Smooth muscle cell (in vitro differentiated cells): ENCODE results near the gene DMRTC2. TPM values are rescaled to one million over a fixed set of nuclear protein-coding genes. Genes with fewer than 3 reads are reported as not detected.

ENCODE experiments used
- DNase-seq: peaks from one replicate; lab custom pipeline; 2025; ENCODE audit not compliant: unreplicated experiment; lab: John Stamatoyannopoulos, UW
- H2AFZ ChIP-seq: fragments of 200-600 bp; sonication (generic); 2 replicates; pipeline ENCODE4 v1.6.0; 2016; ENCODE audit warnings: antibody characterized with exemption, low read depth, mild to moderate bottlenecking
- H3F3A ChIP-seq: fragments of 200-600 bp; sonication (generic); 2 replicates; pipeline ENCODE4 v1.6.0; 2017; ENCODE audit warnings: antibody characterized with exemption, low read depth
- H3K27ac ChIP-seq: fragments of 200-600 bp; sonication (generic); 2 replicates; pipeline ENCODE4 v1.5.1; 2016; ENCODE audit warnings: low read depth, mild to moderate bottlenecking
- H3K27me3 ChIP-seq: fragments of 200-600 bp; sonication (generic); 2 replicates; pipeline ENCODE4 v1.6.1; 2016; ENCODE audit warnings: low read depth, mild to moderate bottlenecking
- H3K36me3 ChIP-seq: fragments of 200-600 bp; sonication (generic); 2 replicates; pipeline ENCODE4 v1.5.1; 2016; ENCODE audit warnings: low read depth
- H3K4me1 ChIP-seq: fragments of 200-600 bp; sonication (generic); 2 replicates; pipeline ENCODE4 v1.5.1; 2016; ENCODE audit warnings: low read depth
- H3K4me2 ChIP-seq: fragments of 200-600 bp; sonication (generic); 2 replicates; pipeline ENCODE4 v1.6.0; 2016; ENCODE audit warnings: mild to moderate bottlenecking
- H3K4me3 ChIP-seq: fragments of 200-600 bp; sonication (generic); 2 replicates; pipeline ENCODE4 v1.5.1; 2016; ENCODE audit warnings: mild to moderate bottlenecking
- H3K79me2 ChIP-seq: fragments of 200-600 bp; sonication (generic); 2 replicates; pipeline ENCODE4 v1.6.0; 2016; ENCODE audit warnings: low read depth, mild to moderate bottlenecking
- H3K9ac ChIP-seq: fragments of 200-600 bp; sonication (generic); 2 replicates; pipeline ENCODE4 v1.6.0; 2016; ENCODE audit warnings: low read depth
- H3K9me3 ChIP-seq: fragments of 200-600 bp; sonication (generic); replicated peaks from 2 replicates; pipeline ENCODE4 v1.5.1; 2016; ENCODE audit warnings: low read depth
- H4K20me1 ChIP-seq: fragments of 200-600 bp; sonication (generic); 2 replicates; pipeline ENCODE4 v1.6.0; 2016; ENCODE audit warnings: low read depth
- WGBS: methylation state at CpG from one replicate; pipeline ENCODE4 v1.1.7; 2016; ENCODE audit warnings: low lambda C conversion rate; 5-methylcytosine and 5-hydroxymethylcytosine counted together
- polyA plus RNA-seq: library from polyadenylated mRNA; unstranded; fragments of >200 nt; fragmentation: Nextera tagmentation; extraction: Ambion mirVana; gene quantifications from 2 replicates; pipeline ENCODE4 v1.2.1, GENCODE V29; 2016
- total RNA-seq: library from RNA; depleted of rRNA; stranded (reverse); fragments of >200 nt; gene quantifications from 2 replicates; pipeline ENCODE4 v1.2.3, GENCODE V29; 2014
- TF ChIP-seq, protein P1 (sequence below): fragments of 200-600 bp; sonication (generic); IDR thresholded peaks from 2 replicates; pipeline ENCODE4 v1.5.1; 2017; ENCODE audit warnings: borderline replicate concordance, mild to moderate bottlenecking, antibody characterized with exemption; ENCODE audit not compliant: insufficient read depth, poor library complexity, severe bottlenecking

DMRTC2 gene
- total and polyA plus RNA-seq, 2 experiments from 2014 or later = not detected

- TF ChIP-seq, protein P1, sequence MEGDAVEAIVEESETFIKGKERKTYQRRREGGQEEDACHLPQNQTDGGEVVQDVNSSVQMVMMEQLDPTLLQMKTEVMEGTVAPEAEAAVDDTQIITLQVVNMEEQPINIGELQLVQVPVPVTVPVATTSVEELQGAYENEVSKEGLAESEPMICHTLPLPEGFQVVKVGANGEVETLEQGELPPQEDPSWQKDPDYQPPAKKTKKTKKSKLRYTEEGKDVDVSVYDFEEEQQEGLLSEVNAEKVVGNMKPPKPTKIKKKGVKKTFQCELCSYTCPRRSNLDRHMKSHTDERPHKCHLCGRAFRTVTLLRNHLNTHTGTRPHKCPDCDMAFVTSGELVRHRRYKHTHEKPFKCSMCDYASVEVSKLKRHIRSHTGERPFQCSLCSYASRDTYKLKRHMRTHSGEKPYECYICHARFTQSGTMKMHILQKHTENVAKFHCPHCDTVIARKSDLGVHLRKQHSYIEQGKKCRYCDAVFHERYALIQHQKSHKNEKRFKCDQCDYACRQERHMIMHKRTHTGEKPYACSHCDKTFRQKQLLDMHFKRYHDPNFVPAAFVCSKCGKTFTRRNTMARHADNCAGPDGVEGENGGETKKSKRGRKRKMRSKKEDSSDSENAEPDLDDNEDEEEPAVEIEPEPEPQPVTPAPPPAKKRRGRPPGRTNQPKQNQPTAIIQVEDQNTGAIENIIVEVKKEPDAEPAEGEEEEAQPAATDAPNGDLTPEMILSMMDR = peak; percentile 47
- peak within 1 kb of the TSS; percentile 91 for H3K27ac ChIP-seq
- peaks cover 44% of the 10 kb centered on the region for H4K20me1 ChIP-seq
- peaks cover 5% of the 10 kb centered on the region for H3F3A ChIP-seq
- H3K27me3 ChIP-seq = no peaks in the 10 kb centered on the region
- peak within 1 kb of the TSS; percentile 99 for H3K9ac ChIP-seq
- WGBS = 0% methylated on average over 66 of the region's 76 CpGs
- H3K36me3 ChIP-seq = peaks cover 5% of the 10 kb centered on the region
- H3K4me2 ChIP-seq = peak within 1 kb of the TSS; percentile 88
- H3K4me1 ChIP-seq = peaks cover 21% of the 10 kb centered on the region
- H3K9me3 ChIP-seq = no peaks in the 10 kb centered on the region
- H3K4me3 ChIP-seq = peak within 1 kb of the TSS; percentile 69
- H3K79me2 ChIP-seq = peaks cover 48% of the 10 kb centered on the region
- DNase-seq = peak; percentile 97
- H2AFZ ChIP-seq = peak within 1 kb of the TSS; percentile 82
These were observed 15.0 kb downstream of the DMRTC2 start, which contains the start of gene RPS19 for GRCh38 chr19:41859618-41860418. Gene RPS19, plus strand, starts transcription at chr19:41860255. Its CDS starts 520 bp downstream, at chr19:41860775.

- H3K79me2 ChIP-seq = peaks cover 55% of the 10 kb centered on the region
- no peaks in the 10 kb centered on the region for H3K27me3 ChIP-seq
- peaks cover 5% of the 10 kb centered on the region for H3K36me3 ChIP-seq
- peak overlapping the region; percentile 91 for H3K27ac ChIP-seq
- peak overlapping the region; percentile 99 for H3K9ac ChIP-seq
- H3K9me3 ChIP-seq = no peaks in the 10 kb centered on the region
- peaks cover 52% of the 10 kb centered on the region for H4K20me1 ChIP-seq
- no peak overlapping the region for H2AFZ ChIP-seq
- H3K4me3 ChIP-seq = peak overlapping the region; percentile 69
- H3F3A ChIP-seq = peaks cover 5% of the 10 kb centered on the region
- H3K4me1 ChIP-seq = peaks cover 21% of the 10 kb centered on the region
- TF ChIP-seq, protein P1 = no peak
- 1% methylated on average over 32 of the region's 45 CpGs for WGBS
- peak overlapping the region; percentile 88 for H3K4me2 ChIP-seq
- DNase-seq = no peak
These were observed 15.7 kb downstream of the DMRTC2 start for GRCh38 chr19:41860419-41861115.

DNA sequence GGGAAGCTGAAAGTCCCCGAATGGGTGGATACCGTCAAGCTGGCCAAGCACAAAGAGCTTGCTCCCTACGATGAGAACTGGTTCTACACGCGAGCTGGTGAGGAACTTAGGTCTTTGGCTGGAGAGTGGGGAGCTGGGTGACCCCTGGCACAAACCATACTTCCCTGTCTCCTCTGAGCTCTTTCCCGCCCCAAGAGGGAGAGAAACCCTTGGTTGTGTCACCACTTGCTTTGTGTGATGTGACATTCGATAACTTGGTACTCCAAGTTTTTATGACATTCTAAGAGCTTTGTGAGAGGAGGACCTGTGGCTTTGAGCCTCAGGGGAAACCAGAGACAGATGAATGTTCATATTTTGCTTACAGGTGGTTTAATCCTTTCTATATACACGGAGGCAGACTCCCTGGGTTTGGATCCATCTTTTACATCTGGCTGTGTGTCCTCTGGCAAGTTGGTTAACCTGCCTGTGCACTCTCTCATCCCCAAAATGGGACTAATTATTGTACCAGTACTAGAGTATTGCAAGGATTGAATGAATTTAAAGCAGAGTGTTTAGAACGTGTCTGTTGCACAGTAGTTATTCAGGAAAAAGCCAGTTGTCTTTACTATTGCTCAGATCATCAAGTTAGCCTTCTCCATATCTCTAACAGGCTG, 16.4 kb downstream of the DMRTC2 start:
- no peak for DNase-seq
- H3K9ac ChIP-seq = peak overlapping the region; percentile 99
- H3K4me2 ChIP-seq = peak overlapping the region; percentile 88
- no peak overlapping the region for H2AFZ ChIP-seq
- H3K79me2 ChIP-seq = peaks cover 60% of the 10 kb centered on the region
- peaks cover 8% of the 10 kb centered on the region for H3F3A ChIP-seq
- H3K4me1 ChIP-seq = peaks cover 21% of the 10 kb centered on the region
- no peaks in the 10 kb centered on the region for H3K9me3 ChIP-seq
- peaks cover 5% of the 10 kb centered on the region for H3K36me3 ChIP-seq
- H3K27me3 ChIP-seq = no peaks in the 10 kb centered on the region
- peak overlapping the region; percentile 91 for H3K27ac ChIP-seq
- H3K4me3 ChIP-seq = peak overlapping the region; percentile 69
- 55% methylated on average over 9 of the region's 9 CpGs for WGBS
- TF ChIP-seq, protein P1 = no peak
- H4K20me1 ChIP-seq = peaks cover 59% of the 10 kb centered on the region
